Measurements from ENCODE around the gene ZNF789.

ZNF789 gene

DNA sequence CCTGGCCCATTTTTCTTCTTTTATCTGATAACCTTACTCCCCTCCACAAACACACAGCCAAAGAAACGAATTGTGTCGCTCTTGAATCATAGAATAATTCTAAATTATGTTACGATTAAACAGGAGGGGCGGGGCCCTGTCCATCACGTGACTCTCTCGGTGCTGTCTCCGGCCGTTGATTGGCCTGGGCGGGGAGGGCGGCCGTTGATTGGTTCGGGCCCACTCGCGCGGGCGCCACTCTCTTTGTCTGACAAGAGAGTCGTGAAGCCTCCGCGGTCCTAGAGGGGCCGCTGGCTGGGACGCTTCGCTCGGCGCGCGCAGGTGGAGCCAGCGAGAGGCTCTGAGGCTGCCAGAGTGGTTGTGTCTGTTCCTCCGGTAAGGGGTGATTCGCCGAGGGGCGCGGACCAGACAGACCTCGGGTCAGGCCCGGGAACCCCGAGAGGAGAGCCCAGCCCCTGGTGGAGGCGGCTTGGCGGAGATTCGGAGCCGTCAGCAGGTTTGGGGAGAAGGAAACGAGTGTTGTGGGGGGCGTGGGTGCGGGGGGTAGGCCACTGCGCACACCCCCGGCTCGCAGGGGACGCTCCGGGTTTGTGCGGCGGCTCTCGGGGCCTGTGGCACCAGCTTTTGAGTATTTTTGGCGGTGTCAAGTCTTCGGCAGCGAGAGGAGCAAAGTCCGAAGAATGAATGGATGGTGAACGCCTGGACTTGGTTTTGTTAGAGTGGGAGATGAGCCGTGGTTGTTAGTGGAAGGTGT, at the start of gene ZNF789:
ZNF789 (plus strand) TSS at position 330 of the 754 bp plus-strand sequence. CDS start 3,567 bp downstream, outside the sequence.
- DNase-seq (ENCODE audit: low read depth, low spot score): peak; percentile 77
- H3K27ac ChIP-seq: peak within 1 kb of the TSS; percentile 87

DNA sequence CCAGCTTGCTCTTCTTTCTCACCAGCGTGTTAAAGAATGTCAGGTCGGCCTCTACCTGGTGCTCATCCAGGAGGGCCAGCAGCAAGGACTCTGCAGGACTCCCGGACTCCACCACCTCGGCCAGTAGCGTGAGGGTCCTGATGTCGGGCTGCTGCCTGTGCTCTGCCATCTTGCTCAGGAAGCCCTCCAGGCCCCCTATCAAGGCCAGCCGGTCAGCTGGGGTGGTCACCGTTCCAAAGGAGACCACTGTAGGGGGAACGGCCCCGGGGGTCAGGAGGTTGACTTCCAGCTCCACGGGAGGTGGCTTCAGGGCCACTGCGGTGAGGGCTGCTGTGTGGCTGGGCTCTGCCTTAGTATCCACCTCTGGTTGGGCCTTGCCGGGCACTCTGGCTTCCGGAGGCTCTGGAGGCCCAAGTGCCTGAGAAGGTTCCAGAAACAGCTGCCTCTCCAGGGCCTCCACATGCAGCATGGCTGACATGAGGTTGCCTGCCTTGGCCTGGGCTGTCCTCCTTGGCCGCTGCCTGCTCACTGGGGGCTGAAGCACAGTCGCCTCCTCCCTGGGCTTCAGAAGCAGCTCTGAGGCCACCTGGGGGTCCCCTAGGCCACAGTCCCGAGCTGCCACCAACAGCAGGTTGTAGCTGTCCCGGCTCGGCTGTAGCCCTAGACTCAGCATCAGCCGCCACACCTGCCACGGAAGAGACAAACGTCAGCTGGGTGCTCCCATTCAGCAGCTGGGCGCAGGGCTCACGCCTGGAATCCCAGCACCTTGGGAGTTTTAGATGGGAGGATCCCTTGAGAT, 47.6 kb upstream of the ZNF789 start:
- no peak overlapping the region for H3K27ac ChIP-seq
- DNase-seq (ENCODE audit: low read depth, low spot score): no peak

DNA sequence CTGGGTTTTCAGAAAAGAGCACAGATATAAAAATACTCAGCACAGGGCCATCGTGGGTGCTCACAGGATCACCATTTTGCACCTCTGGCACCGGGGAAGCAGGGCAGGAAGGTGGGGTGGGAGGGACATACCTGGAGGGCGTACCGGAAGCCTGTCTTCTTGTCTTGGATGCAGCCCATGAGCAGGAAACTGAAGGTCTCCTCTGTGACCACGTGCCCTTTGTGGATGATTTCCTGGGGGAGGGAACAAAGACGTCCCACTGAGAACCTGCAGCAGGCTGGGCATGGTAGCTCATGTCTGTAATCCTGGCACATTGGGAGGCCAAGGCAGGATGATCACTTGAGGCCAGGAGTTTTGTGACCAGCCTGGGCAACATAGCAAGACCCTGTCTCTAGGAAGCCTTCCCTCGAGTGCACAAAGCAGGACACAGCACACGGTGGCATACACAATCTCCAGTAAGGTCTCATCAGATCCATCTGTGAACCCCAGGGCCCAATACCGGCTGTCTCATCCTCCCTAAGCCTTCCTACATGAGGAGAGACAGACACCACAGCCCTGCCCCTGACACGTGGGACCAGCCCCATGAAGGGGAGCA, 43.6 kb upstream of the ZNF789 start:
- H3K27ac ChIP-seq: no peak overlapping the region
- DNase-seq (ENCODE audit: low read depth, low spot score): no peak

DNA sequence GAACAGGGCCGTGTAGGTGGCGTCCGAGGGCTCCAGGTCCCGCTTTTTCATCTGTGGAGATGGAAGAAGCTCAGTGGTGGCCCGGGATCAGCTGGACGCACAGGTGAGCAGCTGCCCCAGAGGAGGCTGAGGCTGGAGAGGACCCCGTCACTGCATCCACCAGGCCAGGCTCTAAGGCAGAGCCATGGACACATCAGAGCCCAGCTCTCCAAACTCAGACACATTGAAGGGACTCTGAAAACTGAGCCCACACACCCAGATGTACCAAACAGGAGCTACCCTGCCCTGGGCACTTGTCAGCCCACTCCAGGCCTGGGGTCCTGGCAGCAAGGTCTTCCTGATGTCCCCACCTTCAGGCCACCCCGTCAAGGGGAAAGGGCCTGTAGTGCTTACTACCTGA, 42.9 kb upstream of the ZNF789 start:
- no peak for DNase-seq (ENCODE audit: low read depth, low spot score)
- peak overlapping the region; percentile 87 for H3K27ac ChIP-seq

DNA sequence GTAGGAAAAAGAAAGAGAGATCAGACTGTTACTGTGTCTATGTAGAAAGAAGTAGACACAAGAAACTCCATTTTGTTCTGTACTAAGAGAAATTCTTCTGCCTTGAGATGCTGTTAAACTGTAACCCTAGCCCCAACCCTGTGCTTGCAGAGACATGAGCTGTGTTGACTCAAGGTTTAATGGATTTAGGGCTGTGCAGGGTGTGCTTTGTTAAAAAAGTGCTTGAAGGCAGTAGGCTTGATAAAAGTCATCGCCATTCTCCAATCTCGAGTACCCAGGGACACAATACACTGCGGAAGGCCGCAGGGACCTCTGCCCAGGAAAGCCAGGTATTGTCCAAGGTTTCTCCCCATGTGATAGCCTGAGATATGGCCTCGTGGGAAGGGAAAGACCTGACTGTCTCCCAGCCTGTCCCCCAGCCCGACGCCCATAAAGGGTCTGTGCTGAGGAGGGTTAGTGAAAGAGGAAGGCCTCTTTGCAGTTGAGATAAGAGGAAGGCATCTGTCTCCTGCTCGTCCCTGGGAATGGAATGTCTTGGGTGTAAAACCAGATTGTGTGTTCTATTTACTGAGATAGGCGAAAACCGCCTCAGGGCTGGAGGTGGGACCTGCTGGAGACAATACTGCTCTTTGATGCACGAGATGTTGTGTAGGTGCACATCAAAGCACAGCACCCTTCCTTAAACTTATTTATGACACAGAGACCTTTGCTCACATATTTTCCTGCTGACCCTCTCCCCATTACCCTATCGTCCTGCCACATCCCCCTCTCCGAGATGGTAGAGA, 40.7 kb upstream of the ZNF789 start:
- peak overlapping the region; percentile 87 for H3K27ac ChIP-seq
- peak; percentile 67 for DNase-seq (ENCODE audit: low read depth, low spot score)

DNA sequence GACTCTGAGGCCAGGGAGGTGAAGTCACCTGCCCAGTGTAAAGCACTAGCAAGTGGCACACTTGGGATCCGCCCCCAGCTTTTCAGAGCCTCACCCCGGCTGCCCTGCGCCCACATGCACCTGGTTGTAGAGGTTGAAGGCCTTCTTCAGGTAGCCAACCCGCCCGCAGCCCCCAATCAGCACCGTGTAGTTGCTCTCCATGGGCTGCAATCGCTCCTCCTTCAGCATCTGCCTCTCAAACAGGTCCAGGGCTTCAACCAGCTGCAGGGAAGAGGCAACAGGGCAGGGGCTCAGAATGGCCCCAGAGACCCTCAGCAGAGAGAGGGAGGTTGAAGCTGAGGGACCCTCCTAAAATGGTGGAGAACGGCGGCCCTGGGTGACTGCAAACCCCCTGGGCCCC, 39.5 kb upstream of the ZNF789 start:
- peak overlapping the region; percentile 87 for H3K27ac ChIP-seq

DNA sequence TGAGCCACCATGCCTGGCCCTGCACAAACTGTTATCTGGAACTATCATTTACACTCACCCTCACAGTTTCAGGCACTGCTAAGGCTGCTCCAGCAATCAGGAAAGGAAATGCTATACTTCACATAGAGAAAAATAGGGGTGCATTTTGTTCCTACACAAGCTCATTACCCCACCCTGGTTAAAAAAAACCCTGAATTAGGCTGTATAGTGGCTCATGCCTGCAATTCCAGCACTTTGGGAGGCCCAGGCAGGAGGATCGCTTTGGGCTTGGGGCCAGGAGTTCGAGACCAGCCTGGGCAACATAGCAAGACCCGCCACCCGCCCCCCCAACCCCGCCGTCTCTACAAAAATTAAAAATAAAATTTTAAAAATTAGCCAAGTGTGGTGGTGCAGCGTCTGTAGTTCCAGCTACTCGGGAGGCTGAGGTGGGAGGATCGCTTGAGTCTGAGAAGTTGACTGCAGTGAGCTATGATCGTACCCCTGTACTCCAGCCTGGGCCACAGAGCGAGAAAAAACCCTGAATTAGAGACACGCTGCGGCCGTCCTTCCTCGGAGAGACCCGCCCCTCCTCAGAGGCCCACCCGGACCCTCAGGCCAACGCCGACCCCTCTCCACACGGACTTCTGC, 34.6 kb upstream of the ZNF789 start:
- peak overlapping the region; percentile 71 for H3K27ac ChIP-seq
- no peak for DNase-seq (ENCODE audit: low read depth, low spot score)

More for the DNA sequence above, 39.5 kb upstream of the ZNF789 start:
- DNase-seq (ENCODE audit: low read depth, low spot score): no peak

DNA sequence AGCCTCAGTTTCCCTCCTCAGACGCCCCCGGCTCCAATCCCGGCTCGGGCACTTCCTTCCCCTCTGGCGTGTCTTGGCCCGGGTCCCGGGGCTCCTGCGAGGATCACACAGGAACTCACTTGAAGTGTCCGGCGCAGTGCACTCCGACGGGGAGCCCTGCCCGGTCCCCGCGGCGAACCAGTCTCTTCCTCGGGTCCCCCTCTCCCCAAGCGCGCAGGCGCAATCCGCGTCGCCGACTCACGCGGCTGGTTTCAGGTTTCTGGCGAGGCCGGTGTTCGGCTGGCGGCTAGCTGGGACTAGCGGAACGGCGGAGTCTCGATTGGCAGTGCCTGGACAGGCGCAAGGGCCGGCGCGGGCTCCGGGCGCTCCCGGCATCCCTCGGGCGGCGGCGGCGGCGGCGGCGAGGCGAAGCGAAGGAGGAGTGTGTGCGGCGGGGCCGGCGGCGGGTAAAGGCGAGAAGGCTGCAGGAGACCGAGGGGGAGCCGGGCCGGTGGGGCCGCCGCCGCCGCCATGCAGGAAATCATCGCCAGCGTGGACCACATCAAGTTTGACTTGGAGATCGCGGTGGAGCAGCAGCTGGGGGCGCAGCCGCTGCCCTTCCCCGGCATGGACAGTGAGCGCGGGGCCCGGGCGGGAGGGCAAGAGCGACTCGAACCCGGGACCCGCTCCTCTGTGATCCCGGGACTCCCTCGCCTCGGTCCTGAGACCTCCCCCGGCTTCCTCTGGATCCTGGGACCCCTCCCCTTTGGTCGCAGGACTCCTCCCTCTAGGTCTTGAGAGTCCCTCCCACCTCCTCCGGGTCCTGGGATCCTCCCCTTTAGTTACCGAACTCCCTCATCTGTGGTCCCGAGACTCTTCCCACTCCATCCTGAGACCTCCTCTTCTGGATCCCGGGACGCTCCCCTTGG, 33.9 kb upstream of the ZNF789 start, which contains the start of the genes CPSF4 and PTCD1:
CPSF4 (plus strand) TSS at position 371 of the 908 bp plus-strand sequence; CDS start at position 511, 140 bp downstream.
PTCD1 (minus strand) TSS at position 226 of the 908 bp plus-strand sequence. CDS start 3,556 bp downstream, outside the sequence.
- peak within 1 kb of the TSS; percentile 71 for H3K27ac ChIP-seq
- peak; percentile 74 for DNase-seq (ENCODE audit: low read depth, low spot score)

DNA sequence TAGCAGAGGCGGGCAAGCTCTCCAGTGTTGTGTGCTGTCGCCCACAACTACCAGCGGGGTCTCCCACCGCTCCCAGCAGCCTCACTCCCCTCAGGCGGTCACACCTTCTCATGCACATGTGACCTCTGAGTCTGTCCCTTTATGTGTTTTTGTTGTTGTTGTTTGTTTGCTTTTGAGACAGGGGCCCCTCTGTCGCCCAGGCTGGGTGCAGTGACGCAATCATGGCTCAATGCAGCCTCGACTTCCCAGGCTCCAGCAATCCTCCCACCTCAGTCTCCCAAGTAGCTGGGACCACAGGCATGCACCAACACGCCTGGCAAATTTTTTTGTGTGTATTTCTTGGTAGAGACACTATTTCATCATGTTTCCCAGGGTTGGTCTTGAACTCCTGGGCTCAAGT, 32.5 kb upstream of the ZNF789 start:
- H3K27ac ChIP-seq: peak overlapping the region; percentile 71
- DNase-seq (ENCODE audit: low read depth, low spot score): no peak

DNA sequence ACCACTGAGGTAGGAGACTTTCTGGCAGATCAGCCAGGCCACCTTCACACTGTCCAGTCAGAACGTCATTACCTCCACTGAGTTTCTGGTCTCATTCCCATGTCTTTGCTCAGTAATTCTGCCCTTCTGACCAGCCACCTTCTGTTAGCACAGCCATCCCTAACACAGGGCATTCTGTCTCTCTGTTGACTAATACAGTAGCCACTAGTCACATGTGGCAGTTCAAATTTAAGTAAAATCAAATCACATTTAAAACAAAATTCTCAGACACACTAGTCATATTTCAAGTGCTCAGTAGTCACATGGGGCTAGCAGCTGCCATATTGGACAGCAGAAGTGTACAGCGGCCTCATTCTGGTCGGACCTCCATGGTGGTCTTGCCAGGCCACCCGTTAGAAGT, 26.6 kb upstream of the ZNF789 start:
- no peak overlapping the region for H3K27ac ChIP-seq
- no peak for DNase-seq (ENCODE audit: low read depth, low spot score)

DNA sequence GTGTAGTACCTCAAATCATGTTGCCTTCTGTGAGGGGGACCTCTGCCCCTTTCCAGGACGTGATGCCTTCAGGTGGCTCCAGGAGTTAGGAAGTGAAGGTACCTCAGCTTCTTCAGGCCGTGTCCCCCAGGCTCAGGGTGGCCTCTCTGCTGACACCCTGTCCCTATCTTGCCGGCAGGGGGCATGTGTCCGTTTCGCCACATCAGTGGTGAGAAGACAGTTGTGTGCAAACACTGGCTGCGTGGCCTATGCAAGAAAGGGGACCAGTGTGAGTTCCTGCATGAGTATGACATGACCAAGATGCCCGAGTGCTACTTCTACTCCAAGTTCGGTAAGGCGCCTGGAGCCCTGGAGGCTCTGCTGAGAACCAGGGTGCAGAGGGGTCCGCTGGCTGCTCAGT, 24.7 kb upstream of the ZNF789 start:
- no peak overlapping the region for H3K27ac ChIP-seq
- DNase-seq (ENCODE audit: low read depth, low spot score): no peak

DNA sequence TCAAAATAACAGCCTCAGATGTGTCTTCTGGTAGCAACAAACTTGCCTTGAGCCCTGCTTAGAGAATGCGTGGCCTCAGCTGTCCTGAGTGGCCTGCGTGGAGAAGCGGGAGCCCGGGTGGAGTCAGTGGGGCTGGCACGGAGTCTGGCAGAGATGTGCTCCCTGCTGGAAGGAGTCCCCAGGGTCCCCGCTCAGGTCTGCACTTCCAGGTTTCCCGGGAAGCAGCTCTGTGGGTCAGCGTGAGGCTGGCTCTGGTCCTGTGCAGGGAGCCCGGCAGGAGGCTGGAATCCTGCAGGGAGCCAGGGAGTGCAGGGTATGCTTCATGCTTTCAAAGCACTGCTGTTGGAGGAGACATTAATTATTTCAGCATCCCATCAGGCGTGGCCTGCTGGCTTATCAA, 23.8 kb upstream of the ZNF789 start:
- H3K27ac ChIP-seq: no peak overlapping the region
- no peak for DNase-seq (ENCODE audit: low read depth, low spot score)

DNA sequence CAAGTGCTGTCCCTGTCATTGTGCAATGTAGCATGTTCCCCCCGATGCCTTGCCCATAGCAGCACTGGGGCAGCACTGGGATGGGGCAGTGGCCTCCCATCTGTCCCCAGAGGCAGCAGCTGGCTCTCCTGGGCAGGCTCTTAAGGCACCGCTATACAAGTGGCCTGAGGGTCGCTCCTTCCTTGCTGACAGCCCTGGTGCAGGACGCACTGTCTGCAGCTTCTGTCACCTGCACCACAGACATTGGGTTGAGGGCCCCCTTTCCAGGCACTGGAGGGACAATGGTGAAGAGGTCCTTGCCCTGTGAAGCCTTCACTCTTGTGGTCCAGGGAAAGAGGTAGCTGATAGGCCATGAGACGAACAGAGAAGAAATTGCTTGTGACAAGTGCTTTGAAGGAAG, 23.4 kb upstream of the ZNF789 start:
- no peak for DNase-seq (ENCODE audit: low read depth, low spot score)

DNA sequence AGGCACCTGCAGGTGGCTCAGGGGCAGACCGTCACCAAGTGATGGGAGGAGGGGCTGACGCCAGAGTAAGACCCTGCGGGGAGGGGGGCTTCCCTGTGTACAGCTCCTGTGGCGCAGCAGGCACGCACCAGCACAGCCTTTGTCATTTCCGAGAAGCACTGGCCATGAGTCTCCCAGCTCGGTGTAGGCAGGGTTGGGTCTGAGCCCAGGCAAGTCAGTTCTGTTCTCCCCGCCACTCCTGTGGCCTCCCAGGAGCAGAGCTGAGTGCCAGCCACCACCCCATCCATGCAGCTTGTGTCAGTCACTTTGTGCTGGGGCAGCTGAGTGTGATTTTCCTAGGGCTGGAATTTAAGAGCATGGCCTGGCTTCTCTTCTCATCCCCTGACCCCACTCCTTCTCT, 20.8 kb upstream of the ZNF789 start:
- no peak for DNase-seq (ENCODE audit: low read depth, low spot score)
- H3K27ac ChIP-seq: no peak overlapping the region

More for the DNA sequence above, 23.4 kb upstream of the ZNF789 start:
- no peak overlapping the region for H3K27ac ChIP-seq

DNA sequence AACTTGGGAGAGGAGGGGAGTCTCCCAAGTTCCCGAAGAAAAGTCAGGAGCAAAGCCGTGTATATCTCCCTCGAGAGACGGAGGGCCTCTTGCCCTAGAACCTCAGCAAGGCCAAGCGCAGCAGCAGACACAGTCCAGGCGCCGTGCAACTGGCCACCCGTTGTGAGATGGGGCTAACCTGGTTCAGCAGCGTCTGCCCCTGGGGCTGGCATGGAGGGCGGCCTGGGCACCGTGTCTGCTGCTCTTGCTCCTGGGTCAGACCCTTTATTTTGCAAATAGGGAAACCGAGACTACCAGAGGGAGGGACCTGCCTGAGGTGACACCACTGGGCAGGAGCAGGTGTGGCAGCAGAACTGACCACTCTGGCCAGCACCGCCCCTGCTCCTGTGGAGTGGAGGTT, 20.1 kb upstream of the ZNF789 start:
- H3K27ac ChIP-seq: no peak overlapping the region
- DNase-seq (ENCODE audit: low read depth, low spot score): no peak

DNA sequence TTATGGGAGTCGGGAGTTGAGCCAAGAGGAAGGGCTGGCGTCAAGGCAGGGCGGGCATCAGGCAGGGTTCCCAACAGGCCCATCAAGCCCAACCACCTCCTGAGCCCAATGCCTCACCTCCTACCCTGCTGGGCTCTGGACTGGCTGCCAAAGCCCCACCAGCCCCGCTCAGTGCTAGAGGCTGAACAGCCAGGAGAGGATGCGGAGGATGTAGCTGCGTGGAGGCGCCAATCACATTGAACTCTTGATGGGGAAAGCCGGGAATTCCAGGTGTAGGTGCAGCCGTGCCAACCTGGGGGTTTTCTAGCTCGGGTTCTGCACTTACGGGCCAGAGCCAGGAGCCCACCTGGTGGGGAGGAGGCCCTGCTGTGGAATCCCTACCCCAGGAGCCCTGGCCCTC, 19.6 kb upstream of the ZNF789 start:
- no peak overlapping the region for H3K27ac ChIP-seq
- no peak for DNase-seq (ENCODE audit: low read depth, low spot score)

DNA sequence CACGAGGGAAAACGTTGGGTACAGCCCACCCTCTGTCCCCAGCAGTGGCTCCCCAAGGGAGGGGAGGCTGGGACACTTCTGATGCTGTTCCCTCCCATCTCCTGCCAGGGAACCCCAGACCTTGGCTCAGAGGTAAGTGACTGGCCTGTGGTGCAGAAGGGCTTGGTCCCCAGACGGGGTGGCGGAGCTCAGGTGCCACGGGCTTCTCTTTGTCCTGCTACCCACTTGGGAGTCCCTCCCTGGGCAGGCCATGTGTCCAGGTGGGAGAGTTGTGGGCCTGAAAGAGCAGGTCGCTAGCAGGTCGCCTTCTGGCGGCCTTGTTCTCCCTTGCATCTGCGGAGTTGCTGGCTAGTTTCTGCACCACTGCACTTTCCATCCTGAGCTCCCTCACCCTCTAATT, 16.8 kb upstream of the ZNF789 start:
- DNase-seq (ENCODE audit: low read depth, low spot score): no peak
- H3K27ac ChIP-seq: no peak overlapping the region

DNA sequence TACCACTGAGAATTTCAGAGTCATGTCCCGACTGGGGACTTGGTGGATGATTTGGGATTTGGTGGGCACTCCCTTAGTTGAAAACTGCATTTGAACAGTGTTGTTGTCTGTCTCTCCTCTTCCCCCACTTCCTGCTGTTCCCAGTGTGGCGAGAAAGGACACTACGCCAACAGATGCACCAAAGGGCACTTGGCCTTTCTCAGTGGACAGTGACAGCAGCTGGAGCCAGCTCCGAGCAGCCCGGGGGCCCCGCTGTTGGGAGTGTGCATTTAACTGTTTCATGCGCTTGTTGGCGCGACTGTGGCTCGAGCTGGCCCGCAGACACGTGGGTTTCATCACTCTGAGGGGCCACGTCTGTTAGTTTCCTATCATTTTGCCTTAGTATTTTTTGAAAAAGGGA, 16.4 kb upstream of the ZNF789 start:
- no peak overlapping the region for H3K27ac ChIP-seq
- DNase-seq (ENCODE audit: low read depth, low spot score): no peak

Data from epithelial cell of prostate (primary cell).